Right atrium auricular region (tissue), 2 donors: ENCODE data around the gene ABCC4. TPM values are rescaled to one million over a fixed set of nuclear protein-coding genes. Genes with fewer than 3 reads are reported as not detected.

Experiments used
- DNase-seq: peaks from one replicate; pipeline ENCODE4 v3.0.0-alpha.2; 2019; ENCODE audit warnings: low spot score
- H3K27ac ChIP-seq, 2 donors: fragments of 200-600 bp; sonication (generic); 1 replicate in 1 of 2; 2 replicates in 1 of 2; pipeline ENCODE4 v1.5.1; 2016 to 2019
- H3K27me3 ChIP-seq, 2 donors: fragments of 200-600 bp; sonication (generic); one replicate each; pipeline versions ENCODE4 v1.5.1 to v1.6.0; 2017 to 2019
- H3K36me3 ChIP-seq: fragments of 200-600 bp; sonication (generic); one replicate; pipeline ENCODE4 v1.5.1; 2016
- H3K4me1 ChIP-seq, 2 donors: fragments of 200-600 bp; sonication (generic); one replicate each; pipeline versions ENCODE4 v1.5.1 to v1.6.0; 2017 to 2019
- H3K4me3 ChIP-seq, 2 donors: fragments of 200-600 bp; sonication (generic); 1 replicate in 1 of 2; 2 replicates in 1 of 2; pipeline ENCODE4 v1.5.1; 2017 to 2019; ENCODE audit warnings: mild to moderate bottlenecking in 1 of 2, moderate library complexity in 1 of 2
- H3K9me3 ChIP-seq, 2 donors: fragments of 200-600 bp; sonication (generic); one replicate each; pipeline ENCODE4 v1.5.1; 2019
- CTCF ChIP-seq, 2 donors: fragments of 200-600 bp; sonication (generic); IDR thresholded peaks; one replicate each; pipeline ENCODE4 v1.5.1; 2019; ENCODE audit warnings: antibody characterized with exemption in 2 of 2
- total RNA-seq, 2 donors: library from RNA; depleted of rRNA; stranded (reverse); fragments of >200 nt; gene quantifications; one replicate each; pipeline ENCODE4 v1.1.0, GENCODE V29; 2016

ABCC4 gene
- total RNA-seq, 2 donors from 2014 or later = 3.0 to 4.2 TPM

- DNase-seq = no peak
- Histone ChIP-seq H3K36me3 (no peaks in the 10 kb centered on the region), H3K4me1 (no peaks in the 10 kb centered on the region), H3K27me3 (no peaks in the 10 kb centered on the region), H3K9me3 (no peaks in the 10 kb centered on the region), H3K4me3 (no peak overlapping the region), H3K27ac (no peak overlapping the region)
- no peak for TF ChIP-seq CTCF (IDR thresholded peaks at IDR 0.05)
These were observed 256.6 kb downstream of the ABCC4 start for GRCh38 chr13:95044452-95045205.

DNA sequence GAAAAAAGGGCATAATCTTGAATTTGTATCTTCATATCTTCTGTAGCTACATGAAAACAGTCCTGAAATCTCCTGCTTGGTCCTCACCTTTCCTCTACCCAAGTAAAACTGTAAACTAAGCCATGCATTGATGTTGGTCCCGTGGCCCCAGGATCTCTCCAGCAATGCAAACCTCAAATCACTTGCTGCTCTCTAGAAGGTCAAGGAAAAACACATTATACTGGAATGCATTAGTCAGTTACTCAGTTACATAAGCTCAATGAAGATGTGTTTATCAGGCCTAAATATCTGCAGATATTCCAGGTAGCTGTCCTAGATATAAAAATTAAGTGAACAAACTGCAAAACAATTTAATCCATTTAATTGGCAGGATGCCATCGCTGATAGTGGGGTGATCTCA is 261.8 kb downstream of the ABCC4 start:
- Histone ChIP-seq H3K4me3 (no peak overlapping the region), H3K36me3 (no peaks in the 10 kb centered on the region), H3K9me3 (no peaks in the 10 kb centered on the region), H3K27me3 (no peaks in the 10 kb centered on the region), H3K4me1 (no peaks in the 10 kb centered on the region), H3K27ac (no peak overlapping the region)
- no peak for TF ChIP-seq CTCF (IDR thresholded peaks at IDR 0.05)
- no peak for DNase-seq

DNA sequence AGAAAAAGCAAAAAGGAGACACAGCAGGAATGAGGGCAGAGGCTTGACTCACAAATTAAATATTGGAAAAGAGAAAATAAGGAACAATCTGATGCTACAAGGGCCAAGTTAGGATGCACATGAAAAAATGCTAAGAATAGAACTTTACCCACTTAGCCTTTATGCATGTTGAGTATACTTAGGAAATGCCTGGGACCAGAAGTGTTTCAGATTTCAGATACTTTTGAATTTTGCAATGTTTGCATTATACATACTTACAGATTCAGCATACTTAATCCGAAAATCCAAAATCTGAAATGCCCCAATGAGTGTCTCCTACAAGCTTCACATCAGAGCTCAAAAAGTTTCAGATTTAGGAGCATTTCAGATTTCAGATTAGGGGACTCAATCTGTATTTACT is 262.3 kb downstream of the ABCC4 start:
- Histone ChIP-seq H3K27me3 (no peaks in the 10 kb centered on the region), H3K27ac (no peak overlapping the region), H3K36me3 (no peaks in the 10 kb centered on the region), H3K9me3 (no peaks in the 10 kb centered on the region), H3K4me3 (no peak overlapping the region), H3K4me1 (no peaks in the 10 kb centered on the region)
- no peak for DNase-seq
- no peak for TF ChIP-seq CTCF (IDR thresholded peaks at IDR 0.05)

GRCh38 chr13:95035311-95036109 is 265.7 kb downstream of the ABCC4 start:
- no peaks in the 10 kb centered on the region for H3K4me1 ChIP-seq
- no peaks in the 10 kb centered on the region for H3K36me3 ChIP-seq
- no peak for TF ChIP-seq CTCF (IDR thresholded peaks at IDR 0.05)
- no peak overlapping the region for H3K27ac ChIP-seq
- no peak for DNase-seq
- H3K9me3 ChIP-seq = no peaks in the 10 kb centered on the region
- no peaks in the 10 kb centered on the region for H3K27me3 ChIP-seq
- no peak overlapping the region for H3K4me3 ChIP-seq

GRCh38 chr13:95033890-95034289 is 267.4 kb downstream of the ABCC4 start:
- Histone ChIP-seq H3K27ac (no peak overlapping the region), H3K36me3 (no peaks in the 10 kb centered on the region), H3K4me1 (no peaks in the 10 kb centered on the region), H3K4me3 (no peak overlapping the region), H3K9me3 (no peaks in the 10 kb centered on the region), H3K27me3 (no peaks in the 10 kb centered on the region)
- no peak for DNase-seq
- TF ChIP-seq CTCF (IDR thresholded peaks at IDR 0.05) = no peak
